DMS53 treated with DMSO at 0.1 percent for 48 hours (cell line): Measurements from ENCODE around the gene UCHL1.
A peak's percentile ranks its signal among the peaks of the same experiment; 100 is the strongest.

Source experiments
- DNase-seq: peaks from one replicate; lab custom pipeline; 2025; ENCODE audit not compliant: unreplicated experiment; lab: John Stamatoyannopoulos, UW

The UCHL1 gene

GRCh38 chr4:41256740-41257256, at the start of gene UCHL1:
Gene UCHL1 (plus strand): TSS chr4:41256928. CDS start chr4:41256977, 49 bp downstream.
- DNase-seq, result peak; percentile 90

DNA sequence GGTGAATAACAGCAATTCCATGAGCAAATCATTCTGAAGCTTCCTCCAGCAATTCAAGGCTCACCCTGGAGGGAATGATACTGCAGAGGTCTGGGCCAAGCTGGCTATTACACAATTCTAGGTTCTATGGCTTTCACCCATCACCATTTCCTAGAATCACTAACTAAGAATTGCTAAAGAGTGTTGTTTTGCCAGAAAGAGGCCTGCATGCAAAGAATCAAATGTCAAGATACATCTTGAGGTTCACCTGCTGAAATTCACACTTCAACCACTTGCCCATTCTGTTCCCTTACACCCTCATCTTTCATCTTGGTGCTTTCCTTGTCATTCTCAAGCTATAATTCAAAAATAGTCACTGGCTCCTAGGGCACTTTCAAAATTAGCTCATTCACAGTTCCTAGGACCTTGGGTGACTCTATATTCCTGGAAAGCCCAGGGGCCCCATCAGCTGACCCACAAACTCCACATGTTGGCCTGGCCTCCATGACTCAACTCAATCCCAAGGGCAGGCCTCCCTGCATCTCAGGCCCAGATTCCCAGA, 49.4 kb upstream of the UCHL1 start:
- DNase-seq, result no peak

DNA sequence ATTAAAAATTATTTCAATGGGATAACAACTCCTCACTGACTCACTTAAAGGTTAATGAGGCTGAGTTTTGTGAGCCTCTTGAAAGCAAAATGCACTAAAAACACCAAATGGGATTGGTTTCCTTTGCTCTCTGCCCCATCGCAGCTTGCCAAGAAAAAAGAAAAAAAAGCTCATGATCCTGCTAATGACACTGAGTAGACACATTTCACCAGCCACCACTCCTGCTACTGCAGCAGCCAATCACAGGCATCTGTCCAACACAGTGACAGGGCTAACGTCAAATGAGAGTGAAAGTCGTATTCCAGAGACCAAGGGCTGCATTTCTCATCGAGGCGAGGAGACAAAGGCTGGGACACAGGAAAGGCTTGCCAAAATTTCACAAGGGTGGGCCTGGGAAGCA, 47.5 kb upstream of the UCHL1 start:
- no peak for DNase-seq

- DNase-seq, result no peak
Observed at GRCh38 chr4:41209901-41210300, 46.8 kb upstream of the UCHL1 start.

DNA sequence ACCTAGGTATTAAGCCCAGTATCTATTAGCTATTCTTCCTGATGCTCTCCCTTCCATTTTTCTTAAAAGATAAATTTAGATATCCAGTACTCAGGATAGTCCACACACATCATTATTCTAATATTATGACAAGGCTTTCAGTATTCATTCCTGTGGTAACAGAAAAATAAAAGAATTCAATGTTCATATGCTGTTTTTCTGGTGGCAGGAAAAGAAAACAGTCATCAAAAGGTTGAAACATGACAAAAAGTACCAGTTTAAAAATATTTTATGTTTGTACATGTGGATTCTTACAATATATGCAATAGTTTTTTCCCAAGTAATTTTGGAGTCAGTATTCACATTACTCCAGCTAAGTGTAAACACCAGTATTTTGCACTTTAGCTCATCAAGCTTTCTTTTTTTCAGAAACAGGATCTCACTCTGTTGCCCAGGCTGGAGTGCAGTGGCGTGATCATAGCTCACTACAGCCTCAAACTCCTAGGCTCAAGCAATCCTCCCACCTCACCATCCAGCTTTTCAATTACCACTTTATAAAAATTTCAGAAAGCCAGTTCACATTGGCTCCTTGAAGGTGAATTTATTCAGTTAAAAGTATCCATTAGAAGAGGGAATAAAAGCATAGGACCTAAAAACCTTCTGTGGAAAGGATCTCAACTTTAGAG, 44.6 kb upstream of the UCHL1 start:
- DNase-seq, result no peak

DNA sequence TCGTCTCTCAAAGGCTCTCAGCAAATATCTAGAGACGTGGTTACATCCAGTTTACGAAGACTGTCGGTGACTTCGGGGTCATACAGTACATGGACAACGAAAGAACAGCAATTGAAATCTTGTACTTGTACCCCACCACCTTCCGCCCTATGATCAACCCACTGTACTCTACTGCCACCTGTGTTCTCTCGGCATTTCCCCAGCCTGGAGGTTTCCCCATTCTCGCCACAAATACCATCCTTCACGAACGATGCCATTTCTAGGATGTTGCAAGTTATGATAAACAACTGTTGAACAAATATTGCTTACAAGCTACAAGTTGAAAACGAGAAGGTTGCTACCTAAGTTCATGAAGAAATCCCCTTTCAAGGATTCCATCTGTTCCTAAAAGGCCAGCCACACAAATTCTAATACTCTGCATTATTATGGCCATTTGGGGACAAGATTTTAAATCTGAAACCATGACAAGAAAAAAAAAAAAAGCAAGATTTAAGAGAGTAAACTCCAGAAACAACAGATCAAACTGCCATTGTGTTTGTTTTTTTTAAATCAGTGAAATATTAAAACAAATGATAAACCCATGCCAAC, 44.0 kb upstream of the UCHL1 start:
- no peak for DNase-seq

DNA sequence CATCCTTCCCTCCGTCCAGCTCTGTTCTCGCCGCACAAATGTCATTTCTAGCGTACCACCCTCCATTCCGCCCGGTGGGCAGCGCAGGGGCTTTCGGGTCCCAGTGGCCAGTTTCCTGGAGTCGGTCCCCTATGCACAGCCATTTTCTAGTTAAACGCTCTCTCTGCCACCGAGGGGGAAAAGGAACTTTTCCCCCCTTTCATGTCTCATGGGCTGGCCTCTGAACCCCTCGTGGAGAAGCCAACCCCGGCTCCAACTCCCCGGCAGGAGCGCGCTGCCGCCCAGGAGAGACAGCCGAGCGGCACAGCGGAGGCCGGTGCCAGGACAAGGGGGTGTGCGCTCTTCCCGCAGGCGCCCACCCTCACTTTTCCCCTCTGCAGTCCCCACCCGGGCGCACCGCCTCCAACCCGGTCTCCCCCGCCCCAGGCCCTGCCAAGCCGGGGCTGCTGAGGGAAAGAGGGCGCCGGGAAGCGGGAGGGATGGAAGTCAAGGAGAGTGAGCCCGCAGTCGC, 43.0 kb upstream of the UCHL1 start:
- DNase-seq, result no peak

DNA sequence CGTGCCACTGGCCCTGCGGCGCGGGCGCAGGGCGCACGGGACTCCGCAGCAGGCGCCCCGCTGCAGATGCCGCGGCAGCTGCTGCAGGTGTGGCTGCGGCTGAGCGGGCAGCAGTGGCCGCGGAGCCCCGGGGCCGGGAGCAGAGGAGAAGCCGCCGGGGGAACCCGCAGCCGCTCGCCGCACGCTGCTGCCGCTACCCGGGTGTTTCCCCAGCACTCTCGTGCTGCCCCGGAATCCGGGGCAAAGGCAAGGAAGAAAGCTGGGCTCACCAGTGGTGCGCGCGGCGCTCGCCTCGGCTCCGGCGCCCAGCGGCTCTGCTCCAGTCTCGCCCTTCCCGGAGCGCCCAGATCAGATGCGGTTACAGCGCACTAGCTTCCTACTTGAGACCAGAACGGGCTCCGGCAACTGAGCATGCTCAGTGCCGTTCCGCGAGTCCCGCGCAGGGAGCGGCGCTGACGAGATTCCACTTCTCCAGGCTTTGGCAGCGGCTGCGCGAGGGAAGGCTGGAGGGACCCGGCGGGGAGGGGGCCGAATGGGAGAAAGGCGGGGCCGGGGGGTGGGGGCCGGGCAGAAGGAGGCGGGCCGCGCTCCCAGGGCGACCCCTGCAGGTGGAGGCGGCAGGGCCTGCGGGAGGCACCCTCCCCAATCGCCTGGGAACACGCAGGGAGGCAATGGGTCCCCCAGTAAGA, 42.4 kb upstream of the UCHL1 start, which contains the start of gene APBB2:
Gene APBB2, minus strand, starts transcription at position 407 of the 689 bp plus-strand sequence. CDS start 181,288 bp downstream, outside the sequence.
- DNase-seq, result peak; percentile 97

GRCh38 chr4:41214825-41215146, 41.9 kb upstream of the UCHL1 start:
- peak; percentile 80 for DNase-seq

GRCh38 chr4:41215155-41215554, 41.6 kb upstream of the UCHL1 start:
- DNase-seq, result no peak

- no peak for DNase-seq
Observed at GRCh38 chr4:41215969-41216293, 40.8 kb upstream of the UCHL1 start.

DNA sequence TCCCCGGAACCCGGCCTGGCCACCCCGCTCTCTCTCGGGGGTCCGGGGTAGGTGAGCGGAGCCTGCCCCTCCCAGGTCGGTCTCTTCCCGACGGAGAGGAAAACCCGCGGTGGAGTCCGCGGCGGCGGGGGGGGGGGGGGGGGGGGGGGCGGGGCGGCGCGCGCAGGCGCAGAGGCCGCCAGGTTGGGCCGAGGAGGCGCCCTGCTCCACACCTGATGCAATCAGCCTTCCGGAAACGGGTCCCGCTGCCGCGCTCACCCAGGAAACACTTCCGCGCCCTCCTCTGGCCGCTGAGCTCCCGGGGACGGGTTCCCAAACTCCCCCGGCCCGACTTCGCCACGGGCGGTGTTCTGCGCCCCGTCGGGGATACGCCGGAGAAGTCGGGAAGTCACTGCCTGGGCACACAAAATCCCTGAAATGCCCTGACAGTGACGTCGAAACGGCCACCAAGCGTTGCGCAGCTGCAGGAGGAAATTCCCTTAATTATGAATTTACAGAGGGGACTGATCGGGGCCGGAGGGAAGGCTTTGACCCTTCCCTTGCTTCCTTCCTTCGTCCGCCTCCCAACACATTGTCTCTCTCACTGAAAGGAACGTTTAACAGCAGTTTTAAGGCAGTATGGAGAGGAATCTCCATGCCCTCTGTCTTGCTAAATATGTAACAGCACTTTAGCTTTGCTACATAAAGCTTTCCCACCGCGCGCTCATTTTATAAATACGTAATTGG, 40.3 kb upstream of the UCHL1 start:
- DNase-seq, result peak; percentile 86

GRCh38 chr4:41217020-41217333, 39.8 kb upstream of the UCHL1 start:
- DNase-seq, result no peak

DNA sequence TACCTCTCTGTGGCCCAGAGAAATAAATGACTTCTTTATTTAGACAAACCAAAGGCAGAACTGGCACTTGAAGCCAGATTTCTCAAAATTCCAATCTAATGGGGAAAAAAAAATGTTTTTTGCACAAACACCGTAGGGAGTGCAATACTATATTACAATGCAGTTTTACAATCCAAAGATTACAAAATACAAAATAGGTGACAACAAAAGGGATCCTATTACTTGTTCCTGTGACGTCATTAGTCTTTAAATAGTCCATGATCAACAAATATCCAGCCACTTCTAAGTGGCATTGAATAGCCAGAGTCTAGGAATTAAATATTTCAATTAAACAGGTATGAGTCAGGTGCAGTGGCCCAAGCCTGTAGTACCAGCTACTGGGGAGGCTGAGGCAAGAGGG, 39.4 kb upstream of the UCHL1 start:
- DNase-seq, result peak; percentile 24

- DNase-seq, result no peak
Observed at GRCh38 chr4:41218703-41219102, 38.0 kb upstream of the UCHL1 start.

GRCh38 chr4:41219421-41219950, 37.2 kb upstream of the UCHL1 start:
- no peak for DNase-seq

DNA sequence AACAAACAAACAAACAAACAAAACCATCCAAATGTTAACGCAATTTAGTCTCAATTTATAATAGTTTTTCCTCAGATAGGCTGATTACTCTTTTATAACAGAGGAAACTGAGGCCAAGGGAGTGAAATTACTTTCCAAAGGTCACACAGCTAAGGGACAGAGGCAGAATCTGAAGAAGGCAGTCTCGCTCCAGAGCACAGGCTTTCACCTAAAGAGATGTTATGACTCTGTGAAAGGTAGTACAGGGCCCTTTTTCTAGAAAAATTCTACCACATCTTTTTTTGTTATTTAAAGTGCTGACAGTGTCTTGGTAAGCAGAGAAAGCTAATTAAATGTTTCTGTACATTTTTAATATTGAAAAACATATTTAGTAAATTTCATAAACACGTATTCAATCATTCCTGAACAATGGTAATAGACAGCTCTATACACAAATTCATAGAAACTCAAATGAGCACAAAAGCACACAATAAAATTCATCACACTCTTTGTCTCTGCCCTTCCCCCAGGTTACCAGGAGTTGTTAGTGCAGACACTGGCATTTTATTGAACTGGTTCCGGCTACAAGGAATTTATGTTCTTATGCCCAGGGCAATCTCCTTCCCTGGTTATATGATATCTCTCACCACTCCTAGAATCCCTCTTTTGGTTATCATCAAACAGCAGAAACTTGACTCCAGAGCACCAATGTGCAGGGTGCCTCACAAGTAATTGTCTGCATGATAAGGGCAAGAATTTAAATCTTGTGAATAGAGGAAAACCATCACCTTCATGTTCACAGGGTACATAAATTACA, 34.7 kb upstream of the UCHL1 start:
- no peak for DNase-seq

- no peak for DNase-seq
Observed at GRCh38 chr4:41227902-41228301, 28.8 kb upstream of the UCHL1 start.

DNA sequence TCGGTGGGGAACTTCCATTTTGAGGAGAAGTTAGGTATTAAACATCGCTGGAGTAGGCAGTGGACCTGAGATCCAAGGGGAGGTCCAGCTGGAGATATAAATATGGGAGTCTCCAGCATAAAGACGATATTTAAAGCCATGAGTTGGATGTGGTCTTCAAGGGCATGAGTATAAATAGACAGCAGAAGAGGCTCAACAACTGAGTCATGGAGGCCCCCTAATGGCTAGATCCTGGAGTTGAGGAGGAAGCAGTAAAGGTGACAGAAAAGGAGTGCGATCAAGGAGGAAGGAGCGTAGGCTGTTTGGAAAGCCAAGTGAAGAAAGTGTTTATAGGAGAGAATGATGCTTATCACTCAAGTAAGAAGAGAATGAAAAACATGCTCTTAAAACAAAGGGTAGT, 24.3 kb upstream of the UCHL1 start:
- no peak for DNase-seq

DNA sequence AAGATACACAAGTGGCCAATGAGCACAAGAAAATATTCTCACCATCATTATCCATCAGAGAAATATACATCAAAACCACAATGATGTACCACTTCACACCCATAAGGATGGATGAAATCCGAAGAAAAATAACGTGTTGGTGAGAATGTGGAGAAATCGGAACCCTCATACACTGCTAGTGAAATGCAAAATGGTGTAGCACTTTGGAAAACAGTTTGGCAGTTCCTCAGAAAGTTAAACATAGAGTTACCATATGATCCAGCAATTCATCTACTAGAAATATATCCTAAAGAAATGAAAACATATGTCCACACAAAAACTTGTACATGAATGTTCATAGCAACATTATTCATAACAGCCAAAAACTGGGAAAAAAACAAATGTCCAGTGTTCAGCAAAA, 23.9 kb upstream of the UCHL1 start:
- DNase-seq, result no peak
